SJSA1 (cell line): ENCODE measurements around the gene PDRG1. TPM values are rescaled to one million over a fixed set of nuclear protein-coding genes. Genes with fewer than 3 reads are reported as not detected.
"Not testable (repeated sequence)": the region's sequence is repeated elsewhere in the genome, so short reads cannot be mapped to it uniquely, and the experiment has no call there.

Source experiments
- DNase-seq, 2 experiments: peaks; one replicate each; pipeline ENCODE4 v3.0.0-alpha.2; 2015 to 2020; ENCODE audit warnings: low spot score in 2 of 2, low read depth in 1 of 2
- H3K27ac ChIP-seq: fragments of 250-450 bp; sonication (Bioruptor Pico); 2 replicates; pipeline ENCODE4 v1.5.1; 2020; ENCODE audit warnings: mild to moderate bottlenecking, moderate library complexity
- H3K27me3 ChIP-seq: fragments of 250-450 bp; sonication (Bioruptor Pico); replicated peaks from 2 replicates; pipeline ENCODE4 v1.5.1; 2020; ENCODE audit warnings: mild to moderate bottlenecking, moderate library complexity
- H3K36me3 ChIP-seq: fragments of 250-450 bp; sonication (Bioruptor Pico); 2 replicates; pipeline ENCODE4 v1.5.1; 2020; ENCODE audit warnings: mild to moderate bottlenecking
- H3K4me1 ChIP-seq: fragments of 250-450 bp; sonication (Bioruptor Pico); replicated peaks from 2 replicates; pipeline ENCODE4 v1.6.1; 2021; ENCODE audit warnings: mild to moderate bottlenecking
- H3K4me3 ChIP-seq: fragments of 250-450 bp; sonication (Bioruptor Pico); 2 replicates; pipeline ENCODE4 v1.5.1; 2020; ENCODE audit warnings: mild to moderate bottlenecking
- H3K9me3 ChIP-seq: fragments of 250-450 bp; sonication (Bioruptor Pico); replicated peaks from 2 replicates; pipeline ENCODE4 v1.5.1; 2020; ENCODE audit warnings: mild to moderate bottlenecking
- total RNA-seq: library from RNA; depleted of rRNA; stranded (reverse); fragments of >200 nt; shearing (Covaris generic); gene quantifications from 2 replicates; pipeline ENCODE4 v1.2.3, GENCODE V29; 2014

Gene PDRG1
- total RNA-seq, 1 experiment from 2014 or later: 13.4 TPM

- no peaks in the 10 kb centered on the region for H3K4me1 ChIP-seq
- peaks cover 19% of the 10 kb centered on the region; the same call in 1 of the 2 replicates for H3K27me3 ChIP-seq
- DNase-seq: no peak
- no peak overlapping the region for H3K4me3 ChIP-seq
- no peak overlapping the region for H3K27ac ChIP-seq
- H3K36me3 ChIP-seq: no peaks in the 10 kb centered on the region
- no peaks in the 10 kb centered on the region for H3K9me3 ChIP-seq
These were observed 24.2 kb downstream of the PDRG1 start for GRCh38 chr20:31927627-31928159.

DNA sequence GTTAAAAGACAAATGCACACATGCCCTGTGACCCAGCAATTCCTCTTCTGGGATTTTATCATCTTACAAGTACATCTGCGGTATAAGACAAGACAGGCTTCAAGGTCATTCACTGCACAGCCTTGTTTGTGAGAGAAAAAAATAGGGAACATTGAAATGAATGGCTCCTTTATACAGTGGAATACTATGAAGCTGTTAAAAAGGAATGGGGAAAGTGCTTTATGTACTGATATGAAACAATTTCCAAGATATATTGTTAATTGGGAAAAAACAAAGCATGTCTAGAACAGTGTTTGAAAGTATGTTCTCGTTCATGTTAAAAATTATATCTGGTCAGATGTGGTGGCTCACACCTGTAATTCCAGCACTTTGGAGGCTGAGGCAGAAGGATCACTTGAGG is 25.4 kb downstream of the PDRG1 start:
- H3K27me3 ChIP-seq: peaks cover 19% of the 10 kb centered on the region; the same call in 1 of the 2 replicates
- H3K36me3 ChIP-seq: no peaks in the 10 kb centered on the region
- no peaks in the 10 kb centered on the region for H3K9me3 ChIP-seq
- no peaks in the 10 kb centered on the region for H3K4me1 ChIP-seq
- H3K4me3 ChIP-seq: no peak overlapping the region
- no peak overlapping the region for H3K27ac ChIP-seq
- DNase-seq: no peak

GRCh38 chr20:31925631-31926030 is 26.2 kb downstream of the PDRG1 start:
- no peak overlapping the region for H3K4me3 ChIP-seq
- H3K27me3 ChIP-seq: peaks cover 18% of the 10 kb centered on the region; the same call in 1 of the 2 replicates
- no peak overlapping the region for H3K27ac ChIP-seq
- no peaks in the 10 kb centered on the region for H3K36me3 ChIP-seq
- H3K9me3 ChIP-seq: no peaks in the 10 kb centered on the region
- no peak for DNase-seq
- no peaks in the 10 kb centered on the region for H3K4me1 ChIP-seq

GRCh38 chr20:31924561-31924960 is 27.3 kb downstream of the PDRG1 start:
- Histone ChIP-seq H3K4me3 (no peak overlapping the region), H3K27me3 (peaks cover 14% of the 10 kb centered on the region; the same call in 1 of the 2 replicates), H3K9me3 (no peaks in the 10 kb centered on the region), H3K27ac (no peak overlapping the region), H3K4me1 (no peaks in the 10 kb centered on the region), H3K36me3 (no peaks in the 10 kb centered on the region)
- DNase-seq: no peak

GRCh38 chr20:31923388-31924331 is 28.2 kb downstream of the PDRG1 start:
- no peak overlapping the region for H3K27ac ChIP-seq
- peaks cover 10% of the 10 kb centered on the region; the same call in 1 of the 2 replicates for H3K27me3 ChIP-seq
- H3K9me3 ChIP-seq: no peaks in the 10 kb centered on the region
- no peak for DNase-seq
- no peaks in the 10 kb centered on the region for H3K36me3 ChIP-seq
- no peaks in the 10 kb centered on the region for H3K4me1 ChIP-seq
- no peak overlapping the region for H3K4me3 ChIP-seq

- no peaks in the 10 kb centered on the region for H3K36me3 ChIP-seq
- H3K27me3 ChIP-seq: peaks cover 4% of the 10 kb centered on the region; the same call in 1 of the 2 replicates
- no peak overlapping the region for H3K27ac ChIP-seq
- H3K4me3 ChIP-seq: no peak overlapping the region
- no peaks in the 10 kb centered on the region for H3K4me1 ChIP-seq
- no peaks in the 10 kb centered on the region for H3K9me3 ChIP-seq
- DNase-seq: no peak
These were observed 29.3 kb downstream of the PDRG1 start for GRCh38 chr20:31922588-31922987.

DNA sequence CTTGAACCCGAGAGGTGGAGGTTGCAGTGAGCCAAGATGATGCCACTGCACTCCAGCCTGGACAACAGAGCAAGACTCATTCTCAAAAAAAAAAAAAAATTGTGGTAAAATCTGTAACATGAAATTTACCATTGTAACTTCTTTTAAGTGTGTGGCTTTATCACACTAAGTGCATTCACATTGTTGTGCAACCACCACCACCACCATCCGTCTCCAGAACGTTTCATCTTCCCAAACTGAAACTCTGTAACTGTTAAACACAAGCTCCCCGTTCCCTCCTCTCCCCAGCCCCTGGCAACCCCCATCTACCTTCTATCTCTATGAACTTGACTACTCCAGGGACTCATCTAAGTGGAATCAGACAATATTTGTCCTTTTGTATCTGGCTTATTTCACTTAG is 29.7 kb downstream of the PDRG1 start:
- peaks cover 4% of the 10 kb centered on the region; the same call in 1 of the 2 replicates for H3K27me3 ChIP-seq
- no peak overlapping the region for H3K27ac ChIP-seq
- H3K4me1 ChIP-seq: no peaks in the 10 kb centered on the region
- H3K36me3 ChIP-seq: no peaks in the 10 kb centered on the region
- no peak for DNase-seq
- no peak overlapping the region for H3K4me3 ChIP-seq
- no peaks in the 10 kb centered on the region for H3K9me3 ChIP-seq

GRCh38 chr20:31921480-31921879 is 30.4 kb downstream of the PDRG1 start:
- not testable (repeated sequence) for H3K9me3 ChIP-seq, H3K27me3 ChIP-seq, H3K4me1 ChIP-seq, H3K36me3 ChIP-seq, H3K4me3 ChIP-seq, H3K27ac ChIP-seq, DNase-seq

DNA sequence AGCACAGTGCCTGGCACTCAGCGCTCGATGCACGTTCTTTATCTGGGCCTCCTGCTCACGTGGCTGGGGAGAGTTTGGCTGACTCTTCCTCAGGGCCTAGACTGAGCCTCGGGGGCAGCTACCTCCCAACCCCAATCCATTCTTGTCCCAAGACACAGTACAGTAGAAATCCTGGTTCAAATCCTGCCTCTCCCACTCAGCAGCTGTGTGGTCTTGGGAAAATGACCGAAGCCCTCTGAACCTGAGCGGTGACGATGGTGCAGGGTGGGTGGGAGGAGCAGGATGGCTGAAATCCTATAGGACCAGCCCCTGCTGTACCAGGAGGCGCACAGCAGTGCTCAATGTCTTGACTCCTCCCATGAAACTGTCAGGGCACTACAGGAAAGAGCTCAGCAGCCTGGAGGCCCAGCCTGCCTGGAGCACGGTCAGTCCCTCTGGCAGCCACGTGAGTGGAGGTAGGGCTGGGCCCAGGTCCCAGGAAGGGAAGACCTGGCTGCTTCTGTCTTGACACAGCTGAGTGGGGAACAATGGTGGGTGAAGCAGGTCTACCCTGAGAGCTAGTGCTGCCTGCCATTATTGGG is 31.5 kb downstream of the PDRG1 start:
- H3K4me3 ChIP-seq: no peak overlapping the region
- H3K27me3 ChIP-seq: peaks cover 2% of the 10 kb centered on the region; the same call in 1 of the 2 replicates
- H3K9me3 ChIP-seq: no peaks in the 10 kb centered on the region
- H3K27ac ChIP-seq: no peak overlapping the region
- no peaks in the 10 kb centered on the region for H3K4me1 ChIP-seq
- no peaks in the 10 kb centered on the region for H3K36me3 ChIP-seq
- no peak for DNase-seq

- no peak overlapping the region for H3K27ac ChIP-seq
- no peaks in the 10 kb centered on the region for H3K27me3 ChIP-seq
- H3K4me1 ChIP-seq: no peaks in the 10 kb centered on the region
These were observed 32.3 kb downstream of the PDRG1 start for GRCh38 chr20:31919410-31920155.

DNA sequence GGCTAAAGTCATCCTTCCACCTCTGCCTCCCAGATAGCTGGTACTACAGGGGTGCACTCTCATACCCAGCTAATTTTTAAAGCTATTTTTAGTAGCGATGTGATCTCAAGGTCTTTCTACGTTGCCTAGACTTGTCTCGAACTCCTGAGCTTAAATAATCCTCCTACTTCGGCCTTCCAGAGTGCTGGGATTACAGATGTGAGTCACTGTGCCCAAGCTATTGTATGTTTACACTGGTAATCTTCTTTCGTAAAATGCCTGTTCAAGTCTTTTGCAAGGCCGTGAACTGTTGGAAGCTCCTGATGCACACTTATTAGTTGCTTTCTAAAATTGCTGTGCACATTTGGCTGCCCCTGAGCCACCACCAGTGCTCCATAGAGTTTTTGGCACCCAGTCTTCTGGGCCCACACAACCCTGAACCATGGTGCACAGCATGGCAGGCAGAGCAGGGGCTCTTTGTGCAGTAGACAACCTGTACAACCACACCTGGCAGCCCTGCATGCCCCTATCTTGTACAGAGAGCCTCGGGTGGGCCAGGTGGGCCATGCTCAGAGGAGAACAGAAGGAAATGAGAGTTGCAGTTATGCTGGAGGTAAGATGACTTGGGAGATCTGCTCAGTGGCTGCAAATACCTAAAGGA is 33.3 kb downstream of the PDRG1 start:
- no peak overlapping the region for H3K27ac ChIP-seq
- no peaks in the 10 kb centered on the region for H3K4me1 ChIP-seq
- no peak for DNase-seq
- H3K9me3 ChIP-seq: no peaks in the 10 kb centered on the region
- H3K4me3 ChIP-seq: no peak overlapping the region
- no peaks in the 10 kb centered on the region for H3K36me3 ChIP-seq
- H3K27me3 ChIP-seq: no peaks in the 10 kb centered on the region

More at GRCh38 chr20:31919410-31920155, 32.3 kb downstream of the PDRG1 start:
- no peak for DNase-seq
- H3K9me3 ChIP-seq: no peaks in the 10 kb centered on the region
- H3K4me3 ChIP-seq: no peak overlapping the region
- H3K36me3 ChIP-seq: no peaks in the 10 kb centered on the region

DNA sequence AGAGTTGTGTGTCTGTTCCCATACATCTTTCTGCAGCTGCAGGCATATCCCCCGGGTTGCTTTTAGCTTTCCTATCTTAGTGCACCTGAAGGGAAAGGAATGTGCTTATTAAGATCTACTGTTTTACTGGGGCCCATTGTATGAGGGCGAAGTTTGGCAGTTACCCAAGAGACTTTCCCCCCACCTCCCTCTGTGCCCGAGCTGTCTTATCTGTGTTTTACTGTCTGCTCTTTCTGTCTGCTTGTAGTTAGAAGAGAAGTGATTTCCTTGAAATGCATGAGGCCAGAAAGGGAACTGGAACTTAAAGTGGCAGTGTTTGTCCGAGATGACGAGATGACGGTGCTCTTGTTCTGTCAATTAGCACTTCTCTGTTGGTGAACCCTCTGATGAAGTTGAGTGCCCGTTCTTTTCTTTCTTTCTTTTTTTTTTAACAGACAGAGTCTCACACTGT is 33.9 kb downstream of the PDRG1 start:
- H3K36me3 ChIP-seq, H3K27me3 ChIP-seq, H3K27ac ChIP-seq, DNase-seq, H3K4me3 ChIP-seq, H3K9me3 ChIP-seq, H3K4me1 ChIP-seq: not testable (repeated sequence)

- Histone ChIP-seq H3K4me1 (no peaks in the 10 kb centered on the region), H3K9me3 (no peaks in the 10 kb centered on the region), H3K27me3 (no peaks in the 10 kb centered on the region), H3K36me3 (no peaks in the 10 kb centered on the region), H3K4me3 (no peak overlapping the region), H3K27ac (no peak overlapping the region)
- DNase-seq: no peak
These were observed 35.1 kb downstream of the PDRG1 start for GRCh38 chr20:31916708-31917107.
